HFF-Myc (cell line): ENCODE measurements around the gene SMOC2.

Experiments used
- DNase-seq: peaks from one replicate; pipeline ENCODE4 v3.0.0-alpha.2; 2011; ENCODE audit warnings: low read depth; ENCODE audit errors: extremely low read depth
- H3K4me3 ChIP-seq: replicated peaks from 2 replicates; pipeline ENCODE4 v1.5.1; 2011; ENCODE audit warnings: low read depth, mild to moderate bottlenecking, control low read depth, low read length
- CTCF ChIP-seq: IDR thresholded peaks from 2 replicates; pipeline ENCODE4 v1.5.1; 2012; ENCODE audit warnings: mild to moderate bottlenecking, low read depth, low read length, control low read depth; ENCODE audit errors: missing control alignments

Gene SMOC2

GRCh38 chr6:168452685-168453377, 11.8 kb downstream of the SMOC2 start:
- no peak overlapping the region for H3K4me3 ChIP-seq
- DNase-seq = no peak
- no peak for TF ChIP-seq CTCF

DNA sequence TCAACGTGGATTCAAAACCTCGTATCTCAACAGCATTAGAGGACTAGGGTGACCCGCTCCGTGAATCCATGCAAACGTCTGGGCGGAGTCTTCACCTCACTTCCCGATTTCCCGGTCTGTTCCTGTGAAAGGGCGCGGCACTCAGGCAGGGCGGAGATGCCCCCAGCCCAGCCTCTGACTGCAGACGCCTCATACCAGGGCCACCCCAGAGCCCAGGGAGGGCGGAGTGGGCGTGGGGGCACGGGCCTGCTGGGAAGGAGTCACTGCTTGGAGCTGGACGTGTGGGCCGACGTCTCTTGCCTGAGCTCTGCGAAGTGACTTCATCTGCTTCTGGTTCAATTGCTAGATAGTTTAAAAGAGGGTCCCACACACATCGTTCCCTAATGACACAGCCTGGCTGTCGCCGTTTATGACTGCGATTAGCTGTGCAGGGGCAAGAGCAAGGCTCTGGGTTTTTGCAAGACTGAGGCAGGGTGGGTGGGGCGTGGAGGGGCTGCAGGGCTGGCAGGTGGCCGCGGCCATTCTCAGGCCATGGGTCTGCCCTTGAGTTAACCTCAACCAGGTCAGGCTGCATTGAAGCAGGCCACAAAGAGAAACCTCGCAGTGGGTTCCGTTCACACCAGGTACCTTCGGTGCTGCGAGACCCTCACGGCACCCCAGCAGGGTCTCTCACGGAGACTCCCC, 15.0 kb downstream of the SMOC2 start:
- no peak for DNase-seq
- H3K4me3 ChIP-seq = no peak overlapping the region
- no peak for TF ChIP-seq CTCF

GRCh38 chr6:168456907-168457652, 16.1 kb downstream of the SMOC2 start:
- no peak for DNase-seq
- H3K4me3 ChIP-seq = no peak overlapping the region
- TF ChIP-seq CTCF = no peak

GRCh38 chr6:168457653-168457934, 16.6 kb downstream of the SMOC2 start:
- TF ChIP-seq CTCF = no peak
- no peak for DNase-seq
- H3K4me3 ChIP-seq = no peak overlapping the region

- no peak overlapping the region for H3K4me3 ChIP-seq
- no peak for TF ChIP-seq CTCF
Observed at GRCh38 chr6:168458101-168458500, 17.1 kb downstream of the SMOC2 start.

DNA sequence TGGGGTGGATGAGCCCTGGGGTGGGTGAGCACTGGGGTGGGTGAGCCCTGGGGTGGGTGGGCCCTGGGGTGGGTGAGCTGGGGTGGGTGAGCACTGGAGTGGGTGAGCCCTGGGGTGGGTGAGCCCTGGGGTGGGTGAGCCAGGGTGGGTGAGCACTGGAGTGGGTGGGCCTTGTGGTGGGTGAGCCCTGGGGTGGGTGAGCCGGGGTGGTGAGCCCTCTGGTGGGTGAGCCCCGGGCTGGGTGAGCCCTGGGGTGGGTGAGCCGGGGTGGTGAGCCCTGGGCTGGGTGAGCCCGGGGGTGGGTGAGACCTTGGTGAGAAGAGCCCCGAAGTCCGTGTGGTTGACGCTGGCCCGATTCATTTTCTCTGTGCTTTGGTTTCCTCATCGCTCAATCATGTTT, 18.6 kb downstream of the SMOC2 start:
- TF ChIP-seq CTCF = no peak
- no peak overlapping the region for H3K4me3 ChIP-seq
- no peak for DNase-seq

More at GRCh38 chr6:168458101-168458500, 17.1 kb downstream of the SMOC2 start:
- DNase-seq = no peak
